GM23338 (cell line): ENCODE results near the gene STIM2. TPM values are rescaled to one million over a fixed set of nuclear protein-coding genes. Genes with fewer than 3 reads are reported as not detected.

ENCODE experiments used
- ATAC-seq: fragments of 200-7000 bp; cut with Tn5 transposase; 3 replicates; pipeline ENCODE4 v1.9.1; 2020
- DNase-seq: peaks from one replicate; pipeline ENCODE4 v3.0.0-alpha.2; 2015; ENCODE audit warnings: low spot score
- H2AFZ ChIP-seq: fragments of 200-600 bp; sonication (generic); 2 replicates; pipeline ENCODE4 v1.8.0; 2016; ENCODE audit warnings: antibody characterized with exemption, mild to moderate bottlenecking, moderate library complexity
- H3F3A ChIP-seq: fragments of 200-600 bp; sonication (generic); replicated peaks from 2 replicates; pipeline ENCODE4 v1.8.0; 2017; ENCODE audit warnings: antibody characterized with exemption, mixed run types, low read depth
- H3K27ac ChIP-seq: fragments of 200-600 bp; sonication (generic); 2 replicates; pipeline ENCODE4 v1.6.1; 2016; ENCODE audit warnings: low read depth
- H3K27me3 ChIP-seq: fragments of 200-600 bp; sonication (generic); 2 replicates; pipeline ENCODE4 v1.8.0; 2016; ENCODE audit warnings: mild to moderate bottlenecking, mixed run types, moderate library complexity; ENCODE audit not compliant: insufficient read depth
- H3K36me3 ChIP-seq: fragments of 200-600 bp; sonication (generic); 2 replicates; pipeline ENCODE4 v1.8.0; 2016; ENCODE audit warnings: mild to moderate bottlenecking; ENCODE audit not compliant: insufficient read depth
- H3K4me1 ChIP-seq: fragments of 200-600 bp; sonication (generic); 2 replicates; pipeline ENCODE4 v1.8.0; 2016; ENCODE audit warnings: mild to moderate bottlenecking, moderate library complexity; ENCODE audit not compliant: insufficient read depth
- H3K4me2 ChIP-seq: fragments of 200-600 bp; sonication (generic); 2 replicates; pipeline ENCODE4 v1.7.1; 2017; ENCODE audit warnings: mixed run types
- H3K4me3 ChIP-seq: fragments of 200-600 bp; sonication (generic); 2 replicates; pipeline ENCODE4 v1.6.1; 2016; ENCODE audit warnings: mixed run types
- H3K79me2 ChIP-seq: fragments of 200-600 bp; sonication (generic); replicated peaks from 2 replicates; pipeline ENCODE4 v1.8.0; 2017; ENCODE audit warnings: mild to moderate bottlenecking; ENCODE audit not compliant: insufficient read depth
- H3K9me2 ChIP-seq: fragments of 200-600 bp; sonication (generic); 2 replicates; pipeline ENCODE4 v1.8.0; 2017; ENCODE audit not compliant: insufficient read depth
- H4K20me1 ChIP-seq: fragments of 200-600 bp; sonication (generic); replicated peaks from 2 replicates; pipeline ENCODE4 v1.8.0; 2017; ENCODE audit warnings: mild to moderate bottlenecking; ENCODE audit not compliant: insufficient read depth
- H3K27ac Mint-ChIP-seq: 2 replicates; pipeline ENCODE4 v1.8.0; 2020; ENCODE audit warnings: inconsistent platforms, mild to moderate bottlenecking, moderate library complexity, mixed read lengths
- H3K27me3 Mint-ChIP-seq: 3 replicates; pipeline ENCODE4 v1.8.0; 2022; ENCODE audit warnings: low read depth, mild to moderate bottlenecking, moderate library complexity, mixed read lengths, inconsistent platforms; ENCODE audit not compliant: insufficient read depth, poor library complexity
- H3K36me3 Mint-ChIP-seq: 3 replicates; pipeline ENCODE4 v1.8.0; 2021; ENCODE audit warnings: low read depth, mild to moderate bottlenecking, inconsistent platforms, moderate library complexity, mixed read lengths
- H3K4me1 Mint-ChIP-seq: 3 replicates; pipeline ENCODE4 v1.8.0; 2020; ENCODE audit warnings: mild to moderate bottlenecking, inconsistent platforms, mixed read lengths
- H3K4me3 Mint-ChIP-seq: 3 replicates; pipeline ENCODE4 v1.8.0; 2021; ENCODE audit warnings: moderate library complexity, mild to moderate bottlenecking, inconsistent platforms, mixed read lengths
- H3K9me3 Mint-ChIP-seq: 3 replicates; pipeline ENCODE4 v1.8.0; 2020; ENCODE audit warnings: moderate library complexity, mild to moderate bottlenecking, inconsistent platforms, mixed read lengths
- CREB1 ChIP-seq: fragments of 250-450 bp; sonication (Bioruptor Pico); IDR thresholded peaks from 2 replicates; pipeline ENCODE4 v1.5.0; 2020; ENCODE audit warnings: low read depth, mild to moderate bottlenecking, moderate library complexity
- EZH2phosphoT487 ChIP-seq: fragments of 200-600 bp; sonication (generic); IDR thresholded peaks from one replicate; pipeline ENCODE4 v1.8.1; 2018; ENCODE audit warnings: antibody characterized with exemption; ENCODE audit not compliant: unreplicated experiment
- JUNB ChIP-seq: IDR thresholded peaks from one replicate; pipeline ENCODE4 v1.6.1; 2016; ENCODE audit warnings: antibody characterized with exemption; ENCODE audit not compliant: unreplicated experiment
- NANOG ChIP-seq: IDR thresholded peaks from 2 replicates; pipeline ENCODE4 v1.6.1; 2016; ENCODE audit warnings: antibody characterized with exemption, borderline replicate concordance
- POLR2AphosphoS5 ChIP-seq: IDR thresholded peaks from 2 replicates; pipeline ENCODE4 v1.6.1; 2016; ENCODE audit warnings: antibody characterized with exemption, low read depth
- ZNF331 ChIP-seq: fragments of 250-450 bp; sonication (Bioruptor Pico); IDR thresholded peaks from 2 replicates; pipeline ENCODE4 v1.5.0; 2020; ENCODE audit warnings: low read depth, mild to moderate bottlenecking, moderate library complexity
- polyA plus RNA-seq: library from polyadenylated mRNA; unstranded; fragments of >200 nt; fragmentation: Nextera tagmentation; extraction: Ambion mirVana; gene quantifications from 2 replicates; pipeline ENCODE4 v1.2.1, GENCODE V29; 2016
- total RNA-seq: library from RNA; depleted of rRNA; stranded (reverse); fragments of >200 nt; shearing (Covaris generic); gene quantifications from 2 replicates; pipeline ENCODE4 v1.2.3, GENCODE V29; 2014
- TF ChIP-seq, protein P1 (sequence below): fragments of 250-450 bp; sonication (Bioruptor Pico); IDR thresholded peaks from 2 replicates; pipeline ENCODE4 v1.5.0; 2020; ENCODE audit warnings: mild to moderate bottlenecking, moderate library complexity

Gene STIM2
- total and polyA plus RNA-seq, 2 experiments from 2014 or later: 13.1 to 17.8 TPM

DNA sequence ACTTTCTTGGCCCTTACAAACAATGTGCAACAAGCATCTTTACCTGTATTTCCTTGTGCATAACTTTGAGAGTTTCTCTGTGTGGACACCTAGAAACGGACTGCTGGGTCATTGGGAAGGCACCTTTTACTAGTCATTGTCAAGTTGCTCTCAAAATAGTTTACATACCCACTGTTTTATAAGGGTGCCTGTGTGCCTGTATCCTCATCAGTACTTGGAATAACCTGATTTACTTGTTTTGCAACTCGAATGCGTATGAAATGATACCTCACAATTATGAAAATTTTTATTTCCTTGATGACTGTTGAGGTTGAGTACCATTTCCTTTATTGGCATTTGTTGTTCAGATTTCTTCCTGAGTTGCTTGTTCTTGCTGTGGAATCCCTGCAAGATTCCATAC, 150.8 kb downstream of the STIM2 start (continued):
- TF ChIP-seq, protein P1, sequence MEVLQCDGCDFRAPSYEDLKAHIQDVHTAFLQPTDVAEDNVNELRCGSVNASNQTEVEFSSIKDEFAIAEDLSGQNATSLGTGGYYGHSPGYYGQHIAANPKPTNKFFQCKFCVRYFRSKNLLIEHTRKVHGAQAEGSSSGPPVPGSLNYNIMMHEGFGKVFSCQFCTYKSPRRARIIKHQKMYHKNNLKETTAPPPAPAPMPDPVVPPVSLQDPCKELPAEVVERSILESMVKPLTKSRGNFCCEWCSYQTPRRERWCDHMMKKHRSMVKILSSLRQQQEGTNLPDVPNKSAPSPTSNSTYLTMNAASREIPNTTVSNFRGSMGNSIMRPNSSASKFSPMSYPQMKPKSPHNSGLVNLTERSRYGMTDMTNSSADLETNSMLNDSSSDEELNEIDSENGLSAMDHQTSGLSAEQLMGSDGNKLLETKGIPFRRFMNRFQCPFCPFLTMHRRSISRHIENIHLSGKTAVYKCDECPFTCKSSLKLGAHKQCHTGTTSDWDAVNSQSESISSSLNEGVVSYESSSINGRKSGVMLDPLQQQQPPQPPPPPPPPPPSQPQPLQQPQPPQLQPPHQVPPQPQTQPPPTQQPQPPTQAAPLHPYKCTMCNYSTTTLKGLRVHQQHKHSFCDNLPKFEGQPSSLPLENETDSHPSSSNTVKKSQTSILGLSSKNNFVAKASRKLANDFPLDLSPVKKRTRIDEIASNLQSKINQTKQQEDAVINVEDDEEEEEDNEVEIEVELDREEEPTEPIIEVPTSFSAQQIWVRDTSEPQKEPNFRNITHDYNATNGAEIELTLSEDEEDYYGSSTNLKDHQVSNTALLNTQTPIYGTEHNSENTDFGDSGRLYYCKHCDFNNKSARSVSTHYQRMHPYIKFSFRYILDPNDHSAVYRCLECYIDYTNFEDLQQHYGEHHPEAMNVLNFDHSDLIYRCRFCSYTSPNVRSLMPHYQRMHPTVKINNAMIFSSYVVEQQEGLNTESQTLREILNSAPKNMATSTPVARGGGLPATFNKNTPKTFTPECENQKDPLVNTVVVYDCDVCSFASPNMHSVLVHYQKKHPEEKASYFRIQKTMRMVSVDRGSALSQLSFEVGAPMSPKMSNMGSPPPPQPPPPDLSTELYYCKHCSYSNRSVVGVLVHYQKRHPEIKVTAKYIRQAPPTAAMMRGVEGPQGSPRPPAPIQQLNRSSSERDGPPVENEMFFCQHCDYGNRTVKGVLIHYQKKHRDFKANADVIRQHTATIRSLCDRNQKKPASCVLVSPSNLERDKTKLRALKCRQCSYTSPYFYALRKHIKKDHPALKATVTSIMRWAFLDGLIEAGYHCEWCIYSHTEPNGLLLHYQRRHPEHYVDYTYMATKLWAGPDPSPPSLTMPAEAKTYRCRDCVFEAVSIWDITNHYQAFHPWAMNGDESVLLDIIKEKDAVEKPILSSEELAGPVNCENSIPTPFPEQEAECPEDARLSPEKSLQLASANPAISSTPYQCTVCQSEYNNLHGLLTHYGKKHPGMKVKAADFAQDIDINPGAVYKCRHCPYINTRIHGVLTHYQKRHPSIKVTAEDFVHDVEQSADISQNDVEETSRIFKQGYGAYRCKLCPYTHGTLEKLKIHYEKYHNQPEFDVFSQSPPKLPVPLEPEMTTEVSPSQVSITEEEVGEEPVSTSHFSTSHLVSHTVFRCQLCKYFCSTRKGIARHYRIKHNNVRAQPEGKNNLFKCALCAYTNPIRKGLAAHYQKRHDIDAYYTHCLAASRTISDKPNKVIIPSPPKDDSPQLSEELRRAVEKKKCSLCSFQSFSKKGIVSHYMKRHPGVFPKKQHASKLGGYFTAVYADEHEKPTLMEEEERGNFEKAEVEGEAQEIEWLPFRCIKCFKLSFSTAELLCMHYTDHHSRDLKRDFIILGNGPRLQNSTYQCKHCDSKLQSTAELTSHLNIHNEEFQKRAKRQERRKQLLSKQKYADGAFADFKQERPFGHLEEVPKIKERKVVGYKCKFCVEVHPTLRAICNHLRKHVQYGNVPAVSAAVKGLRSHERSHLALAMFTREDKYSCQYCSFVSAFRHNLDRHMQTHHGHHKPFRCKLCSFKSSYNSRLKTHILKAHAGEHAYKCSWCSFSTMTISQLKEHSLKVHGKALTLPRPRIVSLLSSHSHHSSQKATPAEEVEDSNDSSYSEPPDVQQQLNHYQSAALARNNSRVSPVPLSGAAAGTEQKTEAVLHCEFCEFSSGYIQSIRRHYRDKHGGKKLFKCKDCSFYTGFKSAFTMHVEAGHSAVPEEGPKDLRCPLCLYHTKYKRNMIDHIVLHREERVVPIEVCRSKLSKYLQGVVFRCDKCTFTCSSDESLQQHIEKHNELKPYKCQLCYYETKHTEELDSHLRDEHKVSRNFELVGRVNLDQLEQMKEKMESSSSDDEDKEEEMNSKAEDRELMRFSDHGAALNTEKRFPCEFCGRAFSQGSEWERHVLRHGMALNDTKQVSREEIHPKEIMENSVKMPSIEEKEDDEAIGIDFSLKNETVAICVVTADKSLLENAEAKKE (CRISPR knock-in tag): no peak
- no peak for TF ChIP-seq CREB1 (CRISPR knock-in tag)

DNA sequence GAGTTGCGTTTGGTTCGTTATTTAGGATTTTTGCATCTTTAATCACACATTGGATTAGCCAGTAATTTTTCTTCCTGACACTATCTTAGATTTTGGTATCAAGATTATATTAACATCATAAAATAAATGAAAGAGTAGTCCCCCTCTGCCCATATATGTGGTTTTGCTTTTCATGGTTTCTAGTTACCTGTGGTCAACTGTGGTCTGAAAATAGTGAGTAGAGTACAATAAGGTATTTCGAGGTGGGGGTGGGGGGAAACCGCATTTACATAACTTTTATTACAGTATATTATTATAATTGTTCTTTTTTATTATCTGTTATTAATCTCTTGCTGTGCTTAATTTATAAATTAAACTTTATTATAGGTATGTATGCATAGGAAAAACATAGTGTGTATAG, 152.4 kb downstream of the STIM2 start:
- H3K4me3 Mint-ChIP-seq: no peak overlapping the region
- Histone ChIP-seq H3K36me3 (no peaks in the 10 kb centered on the region), H3K27ac (no peak overlapping the region), H3K9me2 (no peaks in the 10 kb centered on the region), H3F3A (no peaks in the 10 kb centered on the region), H3K27me3 (no peaks in the 10 kb centered on the region), H4K20me1 (no peaks in the 10 kb centered on the region), H3K79me2 (no peaks in the 10 kb centered on the region), H3K4me1 (peaks cover 9% of the 10 kb centered on the region), H2AFZ (no peak overlapping the region), H3K4me2 (no peak overlapping the region), H3K4me3 (no peak overlapping the region)
- H3K27ac Mint-ChIP-seq: no peak overlapping the region
- ATAC-seq (no peak), DNase-seq (no peak)
- no peaks in the 10 kb centered on the region for H3K9me3 Mint-ChIP-seq
- peaks cover 10% of the 10 kb centered on the region; the same call in 2 of the 3 replicates for H3K4me1 Mint-ChIP-seq
- peaks cover 6% of the 10 kb centered on the region; the same call in 2 of the 3 replicates for H3K36me3 Mint-ChIP-seq
- no peaks in the 10 kb centered on the region for H3K27me3 Mint-ChIP-seq
- TF ChIP-seq POLR2AphosphoS5 (no peak), NANOG (no peak), ZNF331 (CRISPR knock-in tag) (no peak), JUNB (no peak), EZH2phosphoT487 (no peak), CREB1 (CRISPR knock-in tag) (no peak)
- TF ChIP-seq, protein P1 (CRISPR knock-in tag): no peak
